ENCODE results near the gene IQSEC1.

The IQSEC1 gene

GRCh38 chr3:13013994-13014754, 59.1 kb downstream of the IQSEC1 start:
- DNase-seq = no peak

- DNase-seq = no peak
Measured at GRCh38 chr3:13013566-13013965, 59.7 kb downstream of the IQSEC1 start.

DNA sequence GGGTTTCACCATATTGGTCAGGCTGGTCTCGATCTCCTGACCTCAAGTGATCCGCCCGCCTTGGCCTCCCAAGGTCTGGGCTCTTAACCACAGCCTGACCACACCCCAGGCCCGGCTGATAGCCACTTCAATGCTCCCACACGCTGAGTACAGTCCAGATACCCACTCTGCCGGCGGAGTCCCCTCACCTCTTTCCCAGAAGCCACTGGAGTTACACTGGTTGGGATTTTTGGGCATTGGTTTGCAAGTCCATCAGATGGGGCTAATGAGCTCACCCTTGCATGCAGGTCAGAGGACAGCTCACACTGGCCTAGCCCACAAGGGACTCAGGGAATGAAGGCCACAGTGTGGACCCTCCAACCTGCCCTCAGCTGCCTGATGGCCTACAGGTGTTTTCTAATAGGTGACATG, 60.1 kb downstream of the IQSEC1 start:
- no peak for DNase-seq

DNA sequence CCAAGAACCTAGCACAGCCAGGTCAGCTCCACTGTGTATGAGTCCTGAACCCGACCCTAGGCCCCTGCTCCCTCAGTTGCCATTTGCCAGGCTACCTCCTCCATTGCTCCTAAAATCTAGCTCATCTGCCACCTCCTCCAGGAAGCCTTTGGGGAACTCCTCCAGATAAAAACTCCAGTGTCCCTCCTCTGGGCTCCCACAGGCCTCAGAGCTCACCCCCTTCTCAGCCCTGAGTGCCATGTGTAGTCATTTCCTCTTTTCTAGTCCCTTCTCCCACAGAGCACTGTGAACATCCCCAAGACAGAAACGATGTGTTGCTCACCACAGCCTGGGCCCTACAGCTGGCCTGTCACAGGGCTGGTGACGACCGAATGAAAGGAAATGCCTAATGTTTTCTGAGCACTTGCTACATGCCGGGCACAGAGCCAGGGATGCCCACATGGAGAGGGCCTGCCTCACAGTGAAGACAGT, 61.0 kb downstream of the IQSEC1 start:
- DNase-seq = peak; percentile 88

DNA sequence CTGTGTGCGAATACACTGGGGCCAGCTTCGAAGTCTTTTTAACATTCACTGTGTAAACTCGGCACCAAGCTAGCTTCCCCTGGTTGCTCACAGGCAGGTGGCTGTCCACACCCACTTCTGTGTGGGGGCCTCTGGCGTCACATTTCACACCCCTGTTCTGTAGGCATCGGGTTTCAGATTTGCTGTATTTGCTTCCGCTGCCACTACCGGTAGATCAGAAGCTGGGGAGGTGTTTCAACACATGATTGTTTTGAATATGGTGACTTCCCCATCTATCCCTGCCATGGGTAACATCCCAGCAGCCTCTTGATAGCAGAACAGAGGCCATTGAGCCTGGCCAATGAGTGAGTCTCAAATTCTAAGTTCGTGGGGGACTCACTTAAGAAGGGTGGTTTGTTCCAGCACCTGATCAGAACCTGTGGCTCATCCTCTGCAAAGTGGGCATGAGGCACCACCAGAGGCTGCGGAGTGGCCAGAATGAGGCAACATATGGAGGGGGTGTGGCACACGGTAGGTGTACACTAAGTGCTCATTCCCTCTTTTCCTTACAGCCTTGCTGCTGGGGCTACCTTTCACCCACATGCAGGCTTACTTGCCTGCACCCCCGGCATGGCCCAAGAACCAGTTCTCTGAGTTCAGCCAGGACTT, 61.5 kb downstream of the IQSEC1 start:
- DNase-seq = no peak

GRCh38 chr3:13010780-13011572, 62.3 kb downstream of the IQSEC1 start:
- no peak for DNase-seq

DNA sequence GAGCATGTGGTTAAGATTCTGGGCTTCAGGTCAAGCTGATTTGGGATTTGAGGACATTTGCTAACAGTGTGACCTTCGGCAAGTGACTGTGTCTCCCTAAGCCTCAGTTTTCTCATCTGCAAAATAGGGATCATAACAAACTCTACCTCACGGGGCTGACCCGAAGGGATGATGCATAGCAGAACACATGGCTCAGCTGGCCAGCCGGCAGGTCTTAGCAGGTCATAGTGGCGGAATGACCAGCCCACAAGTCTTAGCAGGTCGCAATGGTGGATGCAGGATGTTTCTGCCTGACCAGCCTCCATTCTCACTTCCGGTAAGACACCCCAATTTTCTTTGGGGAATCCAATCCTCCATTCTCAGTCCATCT, 63.3 kb downstream of the IQSEC1 start:
- no peak for DNase-seq

GRCh38 chr3:13009132-13009945, 63.9 kb downstream of the IQSEC1 start:
- DNase-seq = peak; percentile 83

- DNase-seq = no peak
Measured at GRCh38 chr3:13008155-13008995, 64.9 kb downstream of the IQSEC1 start.

DNA sequence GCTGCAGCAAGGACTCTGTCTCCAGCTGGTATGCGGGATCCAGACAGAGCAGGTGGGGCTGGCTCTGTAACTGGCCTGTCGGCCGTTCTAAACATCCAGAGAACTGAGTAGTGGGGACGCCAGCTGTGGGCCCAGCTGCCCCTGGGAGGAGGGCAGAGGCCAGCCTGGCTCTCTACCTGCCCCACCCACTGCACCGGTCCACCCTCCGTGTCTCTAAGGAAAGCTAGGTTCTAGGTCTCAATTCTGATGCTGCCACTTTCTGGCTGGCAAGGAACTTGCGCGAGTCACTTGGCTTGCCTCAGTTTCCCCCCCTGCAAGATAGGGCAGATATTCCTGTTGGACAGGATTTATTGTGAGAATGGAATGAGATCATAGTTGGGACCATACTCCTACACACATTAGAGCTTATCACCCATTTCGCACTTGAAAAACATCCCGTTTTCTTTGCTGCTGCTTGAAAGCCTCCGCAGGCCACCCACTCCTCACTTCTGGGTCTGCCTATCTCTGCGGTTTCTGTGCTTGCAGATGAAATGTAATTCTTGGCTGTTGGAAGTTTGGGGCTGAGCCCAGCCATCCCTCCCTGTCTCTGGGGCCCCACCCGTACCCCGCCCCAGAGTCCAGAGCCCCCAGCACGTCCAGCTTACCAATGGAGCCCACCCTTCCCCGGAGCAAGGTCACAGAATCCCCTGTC, 65.8 kb downstream of the IQSEC1 start:
- no peak for DNase-seq

DNA sequence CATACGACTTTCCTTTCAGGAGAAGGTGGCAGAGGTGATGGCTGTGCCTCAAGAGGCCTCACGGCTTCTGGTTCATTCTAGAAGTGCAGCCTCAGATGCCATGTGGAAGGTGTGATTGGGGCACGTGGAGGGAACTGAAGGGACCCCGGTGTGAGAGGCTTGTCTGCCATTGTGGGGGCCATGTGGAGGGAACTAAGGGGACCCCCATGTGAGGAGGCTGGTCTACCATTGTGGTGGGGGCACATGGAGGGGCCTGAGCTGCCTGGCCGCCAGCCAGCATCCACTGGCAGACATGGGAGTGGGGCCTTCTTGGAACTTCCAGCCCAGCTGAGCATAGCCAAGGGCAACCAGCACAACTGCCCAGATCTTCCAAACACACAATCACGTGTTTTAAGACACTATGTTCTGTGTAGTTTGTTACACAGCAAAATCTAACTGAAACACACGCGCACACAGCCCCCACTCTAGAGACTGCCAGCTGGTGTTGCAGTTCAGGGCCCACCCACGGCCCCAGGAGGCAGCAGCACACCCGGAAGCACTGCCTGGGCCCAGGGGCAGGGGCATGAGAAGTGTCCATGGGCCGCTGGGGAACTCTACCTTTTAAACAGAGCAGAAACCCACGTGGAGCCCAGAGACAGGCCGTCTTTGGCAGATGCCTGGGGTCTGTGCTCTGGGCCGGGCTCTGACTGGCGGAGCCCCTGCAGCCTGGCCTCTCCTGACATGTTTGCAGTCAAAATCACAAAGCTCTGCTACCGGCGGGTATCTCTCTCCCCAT, 66.8 kb downstream of the IQSEC1 start:
- DNase-seq = no peak

DNA sequence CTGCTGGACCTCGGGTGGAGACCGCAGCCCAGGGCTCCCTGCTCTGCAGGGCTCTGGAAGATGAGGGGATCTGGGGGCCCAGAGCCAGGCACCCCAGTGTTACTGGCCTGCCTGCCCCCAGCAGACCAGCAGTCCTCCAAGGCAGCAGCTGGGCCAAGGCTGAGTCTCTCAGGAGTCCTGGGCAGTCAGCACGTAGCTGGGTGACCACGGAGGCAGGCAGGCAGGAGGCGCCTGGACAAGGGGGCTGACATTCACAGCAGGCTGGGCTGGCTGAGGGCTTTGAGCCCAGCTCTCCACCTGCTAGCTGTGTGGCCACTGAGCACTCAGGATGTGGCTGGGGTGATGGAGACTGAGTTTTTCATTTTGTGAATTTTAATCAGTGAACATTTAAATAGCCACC, 67.9 kb downstream of the IQSEC1 start:
- no peak for DNase-seq

DNA sequence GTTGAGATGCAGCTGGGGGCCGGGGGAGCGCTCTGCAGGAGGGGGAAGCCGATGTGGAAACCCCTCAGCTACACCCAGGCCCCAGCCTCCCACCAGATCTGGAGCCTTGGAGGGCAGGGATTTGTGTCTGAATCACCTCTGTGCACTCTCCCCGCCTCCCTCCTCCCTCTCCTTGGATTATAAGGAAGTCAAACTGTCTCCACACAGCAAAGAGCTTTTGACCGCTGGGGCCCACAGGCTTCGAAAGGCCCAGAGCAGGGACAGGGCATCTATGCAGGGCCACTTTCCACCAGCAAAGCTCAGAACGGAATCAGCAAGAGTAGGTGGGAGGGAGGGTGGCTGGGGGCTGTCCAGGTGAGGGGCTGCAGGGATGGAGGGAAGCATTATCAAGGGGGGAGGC, 68.9 kb downstream of the IQSEC1 start:
- DNase-seq = no peak

DNA sequence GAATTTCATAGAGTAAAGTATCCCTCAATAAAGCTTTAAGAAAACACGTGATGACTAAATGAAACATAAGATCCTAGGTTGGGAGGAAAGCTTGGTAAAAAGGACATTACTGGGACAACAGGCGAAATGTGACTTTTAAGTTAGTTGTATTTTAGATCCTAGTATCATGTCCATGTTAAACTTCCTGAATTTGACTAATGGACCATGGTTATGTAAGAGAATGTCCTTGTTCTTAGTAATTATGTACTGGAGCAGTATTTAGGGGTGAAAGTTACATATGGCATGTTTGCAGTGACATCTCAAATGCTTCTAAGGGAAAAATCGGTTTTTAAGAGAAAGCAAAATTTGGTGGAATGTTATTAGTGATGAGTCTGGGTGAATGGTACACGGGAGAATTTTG, 69.6 kb downstream of the IQSEC1 start:
- no peak for DNase-seq

- DNase-seq = no peak
Measured at GRCh38 chr3:13002398-13003124, 70.7 kb downstream of the IQSEC1 start.

GRCh38 chr3:12999147-13000140, 73.8 kb downstream of the IQSEC1 start:
- no peak for DNase-seq

DNA sequence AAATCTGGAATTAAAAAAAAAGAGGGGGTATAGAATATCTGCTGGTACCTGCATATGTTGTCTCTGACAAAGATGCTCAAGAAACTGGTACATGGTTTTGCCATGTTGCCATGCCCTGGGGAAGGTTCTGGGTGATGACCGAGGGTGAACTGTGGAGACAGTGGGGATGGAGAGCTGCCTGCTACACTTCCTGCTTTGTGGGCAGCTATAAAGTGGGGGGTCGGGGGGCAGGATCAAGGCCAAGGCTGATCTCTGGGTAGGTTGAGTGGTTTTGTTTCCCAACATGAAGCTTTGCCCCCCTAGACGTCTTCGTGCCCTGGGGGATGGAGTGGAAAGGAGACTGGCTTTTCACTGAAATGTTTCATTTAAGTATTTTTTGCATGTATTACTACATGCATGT, 74.6 kb downstream of the IQSEC1 start:
- DNase-seq = no peak

DNA sequence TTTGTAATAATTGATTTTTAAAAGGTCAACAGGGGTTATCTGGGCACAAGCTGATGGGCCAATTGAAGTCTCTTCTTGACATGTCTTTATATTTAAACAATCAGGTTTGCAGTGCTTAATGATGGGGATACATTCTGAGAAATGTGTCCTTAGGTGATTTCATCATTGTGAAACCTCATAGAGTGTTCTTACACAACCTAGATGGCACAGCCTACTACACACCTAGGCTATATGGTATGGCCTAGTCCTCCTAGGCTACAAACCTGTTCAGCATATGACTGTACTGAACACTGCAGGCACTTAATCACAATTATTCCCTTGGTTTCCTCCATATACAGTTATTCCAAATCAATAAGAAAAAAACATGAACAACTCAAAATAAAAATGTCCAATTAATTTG, 75.8 kb downstream of the IQSEC1 start:
- no peak for DNase-seq

GRCh38 chr3:12996181-12996506, 77.1 kb downstream of the IQSEC1 start:
- no peak for DNase-seq
